Measurements from ENCODE around the gene LHPP. TPM values are rescaled to one million over a fixed set of nuclear protein-coding genes. Genes with fewer than 3 reads are reported as not detected.

The LHPP gene
- total and polyA plus RNA-seq, 4 experiments from 2014 or later: 17.9 to 22.4 (median 19.2) TPM

DNA sequence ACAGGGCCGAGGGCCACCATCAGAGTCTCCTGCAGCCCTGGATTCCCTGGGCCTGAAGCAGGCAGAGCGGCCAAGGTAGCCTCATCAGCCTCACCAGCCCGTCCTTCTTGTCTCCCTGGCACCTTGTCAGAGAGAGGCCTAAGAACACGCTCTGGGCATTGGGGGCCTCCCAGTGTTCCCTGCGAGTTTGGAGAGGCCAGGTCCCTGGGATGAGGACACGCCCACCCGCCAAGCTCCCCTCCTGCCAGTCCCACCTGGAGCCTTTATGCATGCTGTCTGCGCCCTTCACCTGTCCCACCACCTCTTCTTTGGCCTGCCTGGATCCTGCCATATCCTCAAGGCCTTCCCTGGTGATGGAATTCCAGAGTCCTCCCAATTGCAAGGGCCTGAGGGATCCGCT lies 69.2 kb downstream of the LHPP start:
- intact Hi-C loops (cut with micrococcal nuclease): loop anchor here (1.0 kb wide), 3 partner anchors 210 to 296 kb away; no protein-coding TSS in a partner anchor
- no peaks in the 10 kb centered on the region for H3K36me3 Mint-ChIP-seq
- no peaks in the 10 kb centered on the region for H3K9me3 Mint-ChIP-seq
- no peak overlapping the region for H3K27ac Mint-ChIP-seq
- ChIA-PET POLR2A (ENCODE audit: partially characterized antibody) (interaction anchor here (0.6 to 2.1 kb wide), 5 partner anchors 117 to 296 kb away, joined by 3 to 10 read pairs (median 3); partner anchors contain the start of gene FAM53B), CTCF (ENCODE audit: partially characterized antibody) (interaction anchor here (0.5 to 6.6 kb wide), 21 partner anchors 8 to 302 kb away, joined by 3 to 100 read pairs (median 4); no protein-coding TSS in a partner anchor)
- no peak for DNase-seq
- no peaks in the 10 kb centered on the region for H3K27me3 Mint-ChIP-seq
- Histone ChIP-seq H3K4me1 (ENCODE audit: insufficient read depth, low read length) (peaks cover 8% of the 10 kb centered on the region), H3K36me3 (ENCODE audit: insufficient read depth, low read length) (no peaks in the 10 kb centered on the region), H3K27me3 (ENCODE audit: insufficient read depth, low read length) (no peaks in the 10 kb centered on the region), H3K4me3 (ENCODE audit: low read length in 2 of 2) (no peak overlapping the region), H3K9me3 (ENCODE audit: control insufficient read depth in 1 of 2, low read length in 2 of 2) (no peaks in the 10 kb centered on the region), H3K27ac (ENCODE audit: low read depth, low read length) (no peak overlapping the region)
- peaks cover 3 to 5% (median 4%) of the 10 kb centered on the region in 4 donors for H3K4me1 Mint-ChIP-seq
- H3K4me3 Mint-ChIP-seq: no peak overlapping the region

DNA sequence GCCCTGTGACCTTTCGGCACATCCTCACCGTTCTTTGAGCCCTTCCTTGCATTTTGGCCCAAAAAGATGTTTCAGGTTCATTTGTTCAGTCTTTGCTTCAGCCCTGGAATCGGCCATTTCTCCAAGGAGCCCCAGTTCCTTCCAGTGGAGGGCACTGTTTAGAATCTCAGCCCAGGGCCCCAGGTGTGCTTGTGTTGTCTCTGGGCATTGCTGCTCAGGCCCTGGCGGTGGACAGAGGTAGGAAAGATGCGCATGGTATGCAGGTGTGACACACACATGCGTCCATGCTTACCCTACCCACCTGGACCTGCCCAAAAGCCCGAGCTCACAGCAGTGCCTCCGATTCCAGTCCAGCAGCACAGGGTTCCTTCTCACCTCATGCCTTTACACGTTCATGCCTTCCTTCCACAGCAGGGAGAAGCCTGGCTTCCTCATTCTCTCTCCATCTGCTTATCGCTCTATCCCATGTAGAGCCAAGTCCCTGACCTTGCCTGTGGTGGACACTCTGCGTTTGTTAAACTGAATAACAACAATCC lies 70.6 kb downstream of the LHPP start:
- CTCF ChIA-PET (ENCODE audit: partially characterized antibody): interaction anchor here (0.8 to 3.5 kb wide), 5 partner anchors 34 to 217 kb away, joined by 3 to 26 read pairs (median 3); no protein-coding TSS in a partner anchor
- Mint-ChIP-seq H3K36me3 (no peaks in the 10 kb centered on the region), H3K4me1 (peaks cover 3 to 5% (median 4%) of the 10 kb centered on the region in 4 donors), H3K27me3 (no peaks in the 10 kb centered on the region), H3K9me3 (no peaks in the 10 kb centered on the region), H3K4me3 (no peak overlapping the region), H3K27ac (peak overlapping the region in 1 of 7 donors; percentile 42)
- Histone ChIP-seq H3K4me1 (ENCODE audit: insufficient read depth, low read length) (peaks cover 8% of the 10 kb centered on the region), H3K36me3 (ENCODE audit: insufficient read depth, low read length) (no peaks in the 10 kb centered on the region), H3K4me3 (ENCODE audit: low read length in 2 of 2) (no peak overlapping the region), H3K27ac (ENCODE audit: low read depth, low read length) (no peak overlapping the region), H3K27me3 (ENCODE audit: insufficient read depth, low read length) (no peaks in the 10 kb centered on the region), H3K9me3 (ENCODE audit: control insufficient read depth in 1 of 2, low read length in 2 of 2) (no peaks in the 10 kb centered on the region)
- POLR2A ChIA-PET (ENCODE audit: partially characterized antibody): interaction anchor here (0.8 to 1.0 kb wide), 2 partner anchors 211 to 215 kb away, joined by 3 read pairs; no protein-coding TSS in a partner anchor
- intact Hi-C loops (cut with micrococcal nuclease): no loop called here
- no peak for DNase-seq

DNA sequence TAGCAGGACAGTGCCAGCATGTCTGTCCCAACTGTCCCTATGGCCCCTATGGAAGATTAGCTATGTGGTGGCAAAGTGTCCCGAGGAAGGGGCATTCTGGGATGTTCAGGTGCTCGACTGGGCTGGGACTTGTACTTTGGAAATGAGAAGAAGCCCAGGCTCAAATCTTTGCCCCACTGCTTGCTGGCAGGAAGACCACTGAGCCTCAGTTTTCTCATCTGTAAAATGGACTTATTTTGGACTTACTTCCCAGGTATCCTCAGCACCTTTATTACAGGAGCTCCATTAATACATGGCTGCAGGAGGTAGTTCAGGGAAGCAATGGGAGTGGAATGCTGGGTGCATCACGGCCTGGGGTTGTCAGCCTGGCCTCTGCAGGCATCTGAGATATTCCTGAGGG lies 71.2 kb downstream of the LHPP start:
- DNase-seq: no peak

DNA sequence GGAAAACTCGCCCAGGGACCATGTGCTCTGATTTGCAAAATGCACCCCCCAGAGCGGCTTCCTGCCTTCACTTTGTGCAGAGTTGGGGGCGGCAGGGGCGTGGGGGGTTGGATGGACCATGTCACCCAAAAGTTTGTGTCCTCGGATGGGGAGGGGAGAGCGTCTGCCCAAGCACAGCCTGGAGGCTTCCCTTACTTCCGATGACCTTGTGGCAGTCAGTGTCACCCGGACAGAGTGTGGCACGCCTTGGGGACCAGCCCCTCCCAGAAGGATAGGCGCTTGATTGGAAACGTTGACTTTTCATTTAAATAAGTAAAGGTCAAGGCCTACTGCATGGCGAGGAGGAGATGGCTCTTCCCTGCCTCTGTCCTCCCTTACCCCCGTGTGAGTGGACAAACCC lies 71.6 kb downstream of the LHPP start:
- intact Hi-C loops (cut with micrococcal nuclease): no loop called here
- Histone ChIP-seq H3K4me1 (ENCODE audit: insufficient read depth, low read length) (peaks cover 8% of the 10 kb centered on the region), H3K27ac (ENCODE audit: low read depth, low read length) (no peak overlapping the region), H3K36me3 (ENCODE audit: insufficient read depth, low read length) (no peaks in the 10 kb centered on the region), H3K4me3 (ENCODE audit: low read length in 2 of 2) (no peak overlapping the region), H3K9me3 (ENCODE audit: control insufficient read depth in 1 of 2, low read length in 2 of 2) (no peaks in the 10 kb centered on the region), H3K27me3 (ENCODE audit: insufficient read depth, low read length) (no peaks in the 10 kb centered on the region)
- Mint-ChIP-seq H3K36me3 (no peaks in the 10 kb centered on the region), H3K4me1 (peaks cover 3 to 5% (median 4%) of the 10 kb centered on the region in 4 donors), H3K27ac (no peak overlapping the region), H3K4me3 (no peak overlapping the region), H3K9me3 (no peaks in the 10 kb centered on the region), H3K27me3 (no peaks in the 10 kb centered on the region)
- CTCF ChIA-PET (ENCODE audit: partially characterized antibody): interaction anchor here (0.5 to 3.5 kb wide), 5 partner anchors 25 to 216 kb away, joined by 3 to 26 read pairs (median 3); no protein-coding TSS in a partner anchor
- DNase-seq: no peak
- POLR2A ChIA-PET (ENCODE audit: partially characterized antibody): no interaction called here

More for the DNA sequence above, 71.2 kb downstream of the LHPP start:
- H3K4me1 ChIP-seq (ENCODE audit: insufficient read depth, low read length): peaks cover 8% of the 10 kb centered on the region
- no peak overlapping the region for H3K4me3 ChIP-seq (ENCODE audit: low read length in 2 of 2)
- H3K4me1 Mint-ChIP-seq: peaks cover 3 to 5% (median 4%) of the 10 kb centered on the region in 4 donors
- H3K4me3 Mint-ChIP-seq: no peak overlapping the region
- no peaks in the 10 kb centered on the region for H3K9me3 ChIP-seq (ENCODE audit: control insufficient read depth in 1 of 2, low read length in 2 of 2)
- H3K36me3 Mint-ChIP-seq: no peaks in the 10 kb centered on the region
- no peaks in the 10 kb centered on the region for H3K27me3 ChIP-seq (ENCODE audit: insufficient read depth, low read length)
- H3K27ac Mint-ChIP-seq: peak overlapping the region in 1 of 7 donors; percentile 12
- ChIA-PET CTCF (ENCODE audit: partially characterized antibody) (interaction anchor here (0.5 to 3.5 kb wide), 6 partner anchors 24 to 217 kb away, joined by 3 to 26 read pairs (median 3); no protein-coding TSS in a partner anchor), POLR2A (ENCODE audit: partially characterized antibody) (interaction anchor here (0.8 to 1.0 kb wide), 2 partner anchors 210 to 215 kb away, joined by 3 read pairs; no protein-coding TSS in a partner anchor)
- no peak overlapping the region for H3K27ac ChIP-seq (ENCODE audit: low read depth, low read length)
- H3K27me3 Mint-ChIP-seq: no peaks in the 10 kb centered on the region
- H3K36me3 ChIP-seq (ENCODE audit: insufficient read depth, low read length): no peaks in the 10 kb centered on the region
- H3K9me3 Mint-ChIP-seq: no peaks in the 10 kb centered on the region
- intact Hi-C loops (cut with micrococcal nuclease): no loop called here

DNA sequence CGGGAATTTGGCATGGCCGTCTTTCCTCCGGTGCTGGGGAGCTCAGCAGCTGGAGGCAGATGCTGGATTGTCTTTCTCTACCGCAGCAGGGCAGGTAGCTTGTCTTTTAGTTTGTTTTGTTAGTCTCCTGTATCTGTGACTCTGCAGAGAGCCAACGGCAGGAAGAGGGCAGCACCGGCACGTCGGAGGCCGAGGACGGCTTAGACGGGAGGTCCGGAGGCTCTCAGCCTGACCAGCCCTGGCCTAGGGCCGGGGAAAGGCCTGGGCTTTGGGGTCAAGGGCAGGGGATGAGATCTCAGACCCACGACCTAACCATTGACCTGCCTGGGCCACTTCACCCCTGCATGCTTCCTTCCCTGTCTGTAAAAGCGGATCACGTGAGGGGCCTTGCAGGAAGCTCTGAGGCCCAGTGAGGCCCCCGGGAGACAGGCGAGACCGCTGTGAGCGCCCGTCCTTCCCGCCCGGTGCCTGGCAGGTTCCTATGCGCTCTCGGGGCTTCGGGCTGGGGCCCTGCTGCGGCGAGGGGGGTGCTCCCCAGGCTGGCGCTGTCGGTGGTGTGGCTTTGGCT lies 72.7 kb downstream of the LHPP start:
- intact Hi-C loops (cut with micrococcal nuclease): no loop called here
- Mint-ChIP-seq H3K9me3 (no peaks in the 10 kb centered on the region), H3K4me3 (no peak overlapping the region), H3K4me1 (peaks cover 3 to 5% (median 4%) of the 10 kb centered on the region in 4 donors), H3K27me3 (no peaks in the 10 kb centered on the region), H3K27ac (no peak overlapping the region), H3K36me3 (no peaks in the 10 kb centered on the region)
- Histone ChIP-seq H3K4me3 (ENCODE audit: low read length in 2 of 2) (no peak overlapping the region), H3K9me3 (ENCODE audit: control insufficient read depth in 1 of 2, low read length in 2 of 2) (no peaks in the 10 kb centered on the region), H3K27me3 (ENCODE audit: insufficient read depth, low read length) (no peaks in the 10 kb centered on the region), H3K36me3 (ENCODE audit: insufficient read depth, low read length) (no peaks in the 10 kb centered on the region), H3K4me1 (ENCODE audit: insufficient read depth, low read length) (peaks cover 8% of the 10 kb centered on the region), H3K27ac (ENCODE audit: low read depth, low read length) (no peak overlapping the region)
- POLR2A ChIA-PET (ENCODE audit: partially characterized antibody): interaction anchor here (1.2 kb wide), 1 partner anchor 207 kb away, joined by 4 read pairs; no protein-coding TSS in a partner anchor
- CTCF ChIA-PET (ENCODE audit: partially characterized antibody): interaction anchor here (8.5 to 17.6 kb wide), 2 partner anchors 207 to 213 kb away, joined by 94 to 256 read pairs; partner anchors contain the start of gene FAM53B
- no peak for DNase-seq

DNA sequence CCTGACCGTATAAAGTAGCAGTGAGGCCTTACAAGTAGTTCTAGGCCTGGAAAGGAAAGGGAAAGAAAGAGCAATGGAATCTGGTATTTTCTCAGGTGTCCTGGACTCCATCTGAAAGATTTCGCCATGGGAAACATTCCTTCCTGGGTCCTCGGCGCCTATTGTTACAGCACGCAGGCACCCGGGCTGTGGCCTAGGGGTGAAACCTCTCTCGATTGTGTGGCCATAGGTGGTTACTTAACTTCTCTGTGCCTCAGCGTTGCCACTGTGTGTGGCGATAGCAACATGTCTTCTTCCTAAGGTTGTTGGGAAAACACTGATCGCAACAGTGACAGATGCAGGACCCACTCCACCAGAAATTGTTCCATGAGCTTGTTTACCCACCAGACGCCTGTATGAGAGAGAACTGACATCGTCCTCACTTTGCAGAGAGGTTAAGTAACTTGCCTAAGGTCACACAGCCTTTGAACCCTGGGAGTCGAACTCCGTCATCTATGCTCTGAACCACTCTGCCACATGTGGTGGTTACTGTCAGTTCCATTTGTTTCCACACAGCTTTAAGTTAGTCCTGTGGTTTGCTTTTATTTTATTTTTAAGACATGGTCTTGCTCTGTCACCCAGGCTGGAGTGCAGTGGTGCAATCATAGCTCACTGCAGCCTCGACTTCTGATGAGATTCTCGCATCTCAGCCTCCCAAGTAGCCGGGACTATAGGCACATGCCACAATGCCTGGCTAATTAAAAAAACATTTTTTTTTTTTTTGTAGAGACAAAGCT lies 73.4 kb downstream of the LHPP start:
- no peaks in the 10 kb centered on the region for H3K9me3 Mint-ChIP-seq
- Histone ChIP-seq H3K27me3 (ENCODE audit: insufficient read depth, low read length) (no peaks in the 10 kb centered on the region), H3K4me3 (ENCODE audit: low read length in 2 of 2) (no peak overlapping the region), H3K36me3 (ENCODE audit: insufficient read depth, low read length) (no peaks in the 10 kb centered on the region), H3K9me3 (ENCODE audit: control insufficient read depth in 1 of 2, low read length in 2 of 2) (no peaks in the 10 kb centered on the region), H3K27ac (ENCODE audit: low read depth, low read length) (no peak overlapping the region), H3K4me1 (ENCODE audit: insufficient read depth, low read length) (peaks cover 7% of the 10 kb centered on the region)
- peak overlapping the region in 2 of 7 donors; percentile 23 to 53 for H3K27ac Mint-ChIP-seq
- intact Hi-C loops (cut with micrococcal nuclease): no loop called here
- CTCF ChIA-PET (ENCODE audit: partially characterized antibody): interaction anchor here (1.1 to 17.6 kb wide), 3 partner anchors 93 to 212 kb away, joined by 3 to 256 read pairs (median 94); partner anchors contain the start of gene FAM53B
- no peak overlapping the region for H3K4me3 Mint-ChIP-seq
- no peaks in the 10 kb centered on the region for H3K27me3 Mint-ChIP-seq
- no peaks in the 10 kb centered on the region for H3K36me3 Mint-ChIP-seq
- POLR2A ChIA-PET (ENCODE audit: partially characterized antibody): interaction anchor here (0.7 to 1.2 kb wide), 2 partner anchors 206 to 210 kb away, joined by 3 to 4 read pairs; no protein-coding TSS in a partner anchor
- peaks cover 3 to 5% (median 4%) of the 10 kb centered on the region in 4 donors for H3K4me1 Mint-ChIP-seq
- DNase-seq: no peak

All from CD4-positive, alpha-beta memory T cell (primary cell).